Esophagus (tissue), 2 donors: ENCODE results near the gene TSPAN11. TPM values are rescaled to one million over a fixed set of nuclear protein-coding genes. Genes with fewer than 3 reads are reported as not detected.

ENCODE experiments used
- H3K27ac ChIP-seq, 2 donors: one replicate each; pipeline ENCODE4 v1.5.1; 2013; ENCODE audit warnings: low read depth in 2 of 2, mild to moderate bottlenecking in 2 of 2, inconsistent platforms in 1 of 2, low read length in 1 of 2, moderate library complexity in 1 of 2
- H3K27me3 ChIP-seq, 2 donors: one replicate each; pipeline ENCODE4 v1.6.1; 2013; ENCODE audit warnings: low read length in 2 of 2, control low read depth in 1 of 2, mild to moderate bottlenecking in 1 of 2; ENCODE audit not compliant: insufficient read depth in 2 of 2, control insufficient read depth in 1 of 2
- H3K36me3 ChIP-seq, 2 donors: one replicate each; pipeline ENCODE4 v1.6.1; 2013; ENCODE audit warnings: low read length in 1 of 2; ENCODE audit not compliant: control insufficient read depth in 2 of 2, insufficient read depth in 2 of 2
- H3K4me1 ChIP-seq, 2 donors: one replicate each; pipeline ENCODE4 v1.6.1; 2013; ENCODE audit warnings: low read length in 1 of 2; ENCODE audit not compliant: control insufficient read depth in 2 of 2, insufficient read depth in 2 of 2
- H3K4me3 ChIP-seq, 2 donors: one replicate each; pipeline ENCODE4 v1.5.1; 2013; ENCODE audit warnings: low read length in 2 of 2, mild to moderate bottlenecking in 2 of 2, low read depth in 1 of 2, moderate library complexity in 1 of 2
- H3K9me3 ChIP-seq, 2 donors: one replicate each; pipeline ENCODE4 v1.6.1; 2013; ENCODE audit warnings: mild to moderate bottlenecking in 2 of 2, low read depth in 1 of 2, low read length in 1 of 2, moderate library complexity in 1 of 2; ENCODE audit not compliant: control insufficient read depth in 2 of 2, insufficient read depth in 1 of 2
- WGBS, 2 donors: extraction: QIAGEN DNeasy Blood & Tissue Kit; methylation state at CpG; one replicate each; pipeline ENCODE4 v1.1.7; 2013; 5-methylcytosine and 5-hydroxymethylcytosine counted together
- polyA plus RNA-seq, 2 donors: library from polyadenylated mRNA; stranded (reverse); fragments of 200-250 nt; gene quantifications; one replicate each; pipeline ENCODE4 v1.2.3, GENCODE V29; 2013
- donor health status: healthy with polysubstance abuse.
- donor health status: Bipolar disorder and iron deficiency.

TSPAN11 gene, protein sequence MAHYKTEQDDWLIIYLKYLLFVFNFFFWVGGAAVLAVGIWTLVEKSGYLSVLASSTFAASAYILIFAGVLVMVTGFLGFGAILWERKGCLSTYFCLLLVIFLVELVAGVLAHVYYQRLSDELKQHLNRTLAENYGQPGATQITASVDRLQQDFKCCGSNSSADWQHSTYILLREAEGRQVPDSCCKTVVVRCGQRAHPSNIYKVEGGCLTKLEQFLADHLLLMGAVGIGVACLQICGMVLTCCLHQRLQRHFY
- polyA plus RNA-seq: under 1 TPM; 0.29 to 0.42 TPM

DNA sequence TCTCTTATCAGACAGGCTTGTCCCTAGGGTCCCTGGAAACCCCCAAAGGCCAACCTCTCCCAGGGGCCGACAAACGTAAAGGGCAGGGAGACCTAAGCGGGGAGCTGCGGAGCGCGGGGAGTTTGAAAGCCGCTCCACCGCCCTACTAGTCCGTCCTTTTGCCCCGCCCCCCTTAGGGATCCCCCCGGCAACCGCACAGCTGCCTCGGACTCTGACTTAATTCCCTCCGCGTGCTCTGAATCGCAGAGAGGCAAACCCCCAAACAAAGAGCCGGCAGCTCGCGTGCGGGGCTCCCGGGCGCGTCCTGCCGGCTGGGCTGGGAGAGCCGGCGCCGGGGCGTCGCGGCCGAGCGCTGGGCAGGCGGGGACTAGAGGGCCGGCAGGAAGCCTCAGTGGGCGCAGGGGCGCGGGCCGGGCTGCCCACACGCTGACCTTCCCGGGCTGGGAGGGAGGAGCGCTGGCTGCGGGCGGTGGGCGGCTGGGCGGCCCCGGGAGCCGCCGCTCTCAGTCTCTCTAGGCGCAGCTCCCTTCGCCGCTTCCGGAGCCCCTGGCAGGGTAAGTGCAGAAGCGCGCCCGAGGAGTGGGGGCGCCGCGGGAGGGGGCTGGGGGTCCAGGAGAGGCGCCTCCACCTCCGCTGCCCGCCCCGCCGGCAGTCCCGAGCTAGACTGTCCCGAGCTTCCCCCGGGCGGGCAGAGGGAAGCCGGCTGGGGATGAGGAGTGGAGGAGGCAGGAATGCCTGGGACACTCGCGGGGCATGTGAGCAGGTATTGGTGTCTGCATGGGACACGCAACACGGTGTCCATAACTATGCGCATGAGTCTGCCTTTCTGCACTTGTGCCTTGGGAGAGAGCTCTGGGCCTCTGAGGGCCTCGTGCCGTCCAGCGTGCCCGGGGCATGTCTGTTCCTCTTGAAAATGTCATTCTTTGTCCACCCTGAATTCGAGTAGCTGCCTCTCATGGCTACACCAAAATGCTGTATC, at the start of gene TSPAN11:
TSPAN11 (plus strand) TSS at position 506 of the 979 bp plus-strand sequence. CDS start 27,244 bp downstream, outside the sequence.
- no peaks in the 10 kb centered on the region for H3K9me3 ChIP-seq
- peaks cover 3 to 5% of the 10 kb centered on the region in 2 donors for H3K4me1 ChIP-seq
- peak within 1 kb of the TSS; percentile 32 to 40 for H3K4me3 ChIP-seq
- H3K36me3 ChIP-seq: no peaks in the 10 kb centered on the region
- H3K27me3 ChIP-seq: peaks cover 0 to 4% of the 10 kb centered on the region in 2 donors
- 10% methylated on average over 63 to 78 of the region's 78 CpGs for WGBS, 2 donors
- H3K27ac ChIP-seq: no peak within 1 kb of the TSS

DNA sequence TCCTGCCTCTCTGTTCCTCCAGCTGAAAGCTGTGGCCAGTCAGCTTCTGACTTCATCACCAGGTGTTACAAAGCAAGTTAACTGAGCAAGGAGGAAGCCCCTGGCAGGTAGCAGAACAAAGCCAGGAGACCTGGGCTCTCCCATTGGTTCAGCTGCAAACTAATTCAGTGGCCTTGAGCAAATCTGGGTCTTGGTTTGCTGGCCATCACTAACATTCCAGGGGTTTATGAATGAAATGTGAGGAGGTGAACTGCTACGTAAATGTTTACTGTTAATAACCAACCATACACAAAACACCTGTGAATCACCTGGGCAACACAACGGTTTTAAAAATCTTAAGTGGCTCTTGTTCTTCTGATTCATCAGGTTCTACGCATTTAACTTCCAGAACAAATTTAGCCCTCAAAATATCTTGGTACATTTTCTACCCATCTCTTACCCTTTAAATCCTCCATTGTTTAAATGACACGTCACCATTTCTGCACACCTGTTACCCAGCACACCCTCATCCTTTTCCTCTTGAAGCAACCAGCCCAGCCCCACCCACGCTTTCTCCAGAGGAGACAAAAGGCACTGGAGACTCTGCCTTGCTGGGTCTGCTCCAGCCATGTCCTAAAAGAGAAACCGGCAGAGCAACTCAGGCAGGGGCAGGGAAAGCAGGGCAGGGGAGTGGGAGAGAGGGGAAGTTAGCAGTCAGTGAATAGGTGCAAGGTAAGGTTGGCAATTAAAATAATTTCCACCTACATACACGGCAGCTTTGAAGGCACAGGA, 49.3 kb upstream of the TSPAN11 start:
- 49 to 53% methylated on average over 7 of the region's 7 CpGs for WGBS, 2 donors
- Histone ChIP-seq H3K27me3 (no peaks in the 10 kb centered on the region), H3K9me3 (no peaks in the 10 kb centered on the region), H3K27ac (no peak overlapping the region), H3K36me3 (no peaks in the 10 kb centered on the region), H3K4me1 (peaks cover 0 to 7% of the 10 kb centered on the region in 2 donors), H3K4me3 (no peak overlapping the region)

DNA sequence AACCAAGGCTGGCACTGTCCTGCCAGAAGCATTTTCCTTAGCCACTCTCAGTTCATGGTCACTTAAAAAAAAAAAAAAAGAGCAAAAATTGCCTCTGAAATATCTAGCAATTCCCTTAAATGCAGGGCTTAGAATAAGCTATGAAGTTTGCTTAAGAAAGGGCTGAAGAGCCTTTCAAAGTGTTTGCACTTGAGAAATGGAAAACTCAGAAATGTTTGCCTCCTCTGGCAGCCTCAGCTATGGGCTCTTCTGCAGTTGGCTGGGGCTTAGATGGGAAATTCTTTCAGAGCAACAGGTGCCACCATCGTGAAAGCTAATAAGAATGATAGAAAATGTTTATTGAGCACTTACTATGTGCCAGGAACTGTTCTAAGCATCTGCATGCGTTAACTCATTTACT, 48.5 kb upstream of the TSPAN11 start:
- no peaks in the 10 kb centered on the region for H3K9me3 ChIP-seq
- H3K27me3 ChIP-seq: no peaks in the 10 kb centered on the region
- WGBS, 2 donors: 74 to 80% methylated on average over 2 of the region's 2 CpGs
- H3K4me1 ChIP-seq: peaks cover 0 to 7% of the 10 kb centered on the region in 2 donors
- no peaks in the 10 kb centered on the region for H3K36me3 ChIP-seq
- no peak overlapping the region for H3K4me3 ChIP-seq
- no peak overlapping the region for H3K27ac ChIP-seq

DNA sequence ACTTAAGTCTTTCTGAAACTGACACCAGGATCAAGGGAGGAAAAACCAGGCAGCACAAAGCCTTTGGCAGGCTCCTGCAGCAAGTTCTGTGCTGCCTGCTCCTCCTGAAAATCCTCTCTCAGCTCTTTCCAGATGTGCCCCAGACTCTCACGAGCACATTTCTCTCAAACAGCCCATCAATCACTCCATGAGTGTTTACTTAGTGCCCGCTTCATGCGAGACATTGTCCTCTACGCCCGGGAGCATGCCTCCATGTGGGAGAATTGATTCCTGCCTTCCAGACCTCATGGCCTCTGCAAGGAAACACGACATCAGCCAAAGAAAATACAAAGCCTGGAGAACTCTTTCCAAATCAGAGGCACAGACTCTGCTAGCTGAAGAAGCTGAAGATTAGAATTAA, 46.5 kb upstream of the TSPAN11 start:
- H3K9me3 ChIP-seq: no peaks in the 10 kb centered on the region
- no peaks in the 10 kb centered on the region for H3K36me3 ChIP-seq
- no peaks in the 10 kb centered on the region for H3K27me3 ChIP-seq
- peaks cover 0 to 7% of the 10 kb centered on the region in 2 donors for H3K4me1 ChIP-seq
- no peak overlapping the region for H3K4me3 ChIP-seq
- H3K27ac ChIP-seq: no peak overlapping the region
- 7 to 11% methylated on average over 6 of the region's 6 CpGs for WGBS, 2 donors

DNA sequence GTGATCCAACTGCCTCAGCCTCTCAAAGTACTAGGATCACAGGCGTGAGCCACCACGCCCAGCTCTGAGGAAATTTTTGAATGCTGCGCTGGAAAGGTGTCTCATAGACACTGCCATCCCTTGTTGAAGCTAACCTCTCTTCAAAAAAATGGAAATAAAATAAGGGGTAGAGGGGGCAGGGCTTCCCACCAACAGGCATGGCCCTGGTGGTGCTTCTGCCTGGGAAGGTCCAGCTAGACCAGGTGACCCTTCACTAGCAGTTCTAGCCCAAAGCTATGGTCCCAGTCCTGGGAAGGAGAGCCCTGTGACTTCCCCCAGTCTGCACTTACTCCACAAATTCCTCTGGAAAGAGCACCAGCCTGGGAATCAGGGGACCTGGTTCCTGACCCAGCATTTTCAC, 45.7 kb upstream of the TSPAN11 start:
- Histone ChIP-seq H3K27ac (no peak overlapping the region), H3K27me3 (no peaks in the 10 kb centered on the region), H3K9me3 (peaks cover 0 to 3% of the 10 kb centered on the region in 2 donors), H3K4me1 (peaks cover 0 to 7% of the 10 kb centered on the region in 2 donors), H3K4me3 (no peak overlapping the region), H3K36me3 (no peaks in the 10 kb centered on the region)
- WGBS, 2 donors: 93 to 98% methylated on average over 3 of the region's 3 CpGs

DNA sequence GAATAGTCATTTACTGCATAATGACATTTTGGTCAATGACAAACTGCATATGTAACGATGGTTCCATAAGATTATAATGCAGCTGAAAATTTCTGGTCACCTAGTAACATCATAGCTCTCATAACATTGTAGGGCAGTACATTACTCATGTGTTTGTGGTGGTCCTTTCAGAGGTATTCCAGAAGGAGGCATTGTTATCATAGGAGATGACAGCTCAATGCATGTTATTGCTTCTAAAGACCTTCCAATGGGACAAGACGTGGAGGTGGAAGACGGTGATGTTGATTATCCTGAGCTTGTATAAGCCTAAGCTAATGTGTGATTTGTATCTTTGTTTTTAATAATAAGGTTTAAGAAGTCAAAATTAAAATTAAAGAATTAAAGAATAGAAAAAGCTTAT, 43.8 kb upstream of the TSPAN11 start:
- H3K36me3 ChIP-seq: no peaks in the 10 kb centered on the region
- H3K27ac ChIP-seq: no peak overlapping the region
- WGBS, 2 donors: 74 to 81% methylated on average over 3 of the region's 3 CpGs
- H3K9me3 ChIP-seq: peaks cover 0 to 3% of the 10 kb centered on the region in 2 donors
- H3K27me3 ChIP-seq: no peaks in the 10 kb centered on the region
- peaks cover 0 to 4% of the 10 kb centered on the region in 2 donors for H3K4me1 ChIP-seq
- H3K4me3 ChIP-seq: no peak overlapping the region

DNA sequence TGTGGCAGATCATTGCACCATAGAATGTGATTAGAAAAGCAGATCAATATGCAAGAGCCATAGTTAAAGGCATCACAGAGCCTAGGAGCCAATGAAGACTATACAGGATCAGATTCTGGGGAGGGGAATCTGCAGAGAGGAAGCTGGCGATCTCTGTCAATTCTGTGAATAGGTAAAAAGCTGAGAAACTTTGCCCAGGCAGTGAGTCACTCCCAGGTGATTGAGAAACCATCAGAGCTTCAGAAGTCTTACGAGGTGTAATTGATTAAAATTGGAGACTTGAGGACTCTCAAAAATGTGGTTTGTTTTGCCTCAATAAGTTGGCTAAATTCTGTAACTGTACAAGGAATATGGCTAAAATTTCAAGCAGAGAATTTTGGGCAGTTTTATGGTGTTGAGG, 41.7 kb upstream of the TSPAN11 start:
- H3K36me3 ChIP-seq: no peaks in the 10 kb centered on the region
- H3K9me3 ChIP-seq: peaks cover 0 to 3% of the 10 kb centered on the region in 2 donors
- peaks cover 0 to 2% of the 10 kb centered on the region in 2 donors for H3K4me1 ChIP-seq
- H3K27me3 ChIP-seq: no peaks in the 10 kb centered on the region
- H3K27ac ChIP-seq: no peak overlapping the region
- 59 to 73% methylated on average over 2 of the region's 2 CpGs for WGBS, 2 donors
- no peak overlapping the region for H3K4me3 ChIP-seq

DNA sequence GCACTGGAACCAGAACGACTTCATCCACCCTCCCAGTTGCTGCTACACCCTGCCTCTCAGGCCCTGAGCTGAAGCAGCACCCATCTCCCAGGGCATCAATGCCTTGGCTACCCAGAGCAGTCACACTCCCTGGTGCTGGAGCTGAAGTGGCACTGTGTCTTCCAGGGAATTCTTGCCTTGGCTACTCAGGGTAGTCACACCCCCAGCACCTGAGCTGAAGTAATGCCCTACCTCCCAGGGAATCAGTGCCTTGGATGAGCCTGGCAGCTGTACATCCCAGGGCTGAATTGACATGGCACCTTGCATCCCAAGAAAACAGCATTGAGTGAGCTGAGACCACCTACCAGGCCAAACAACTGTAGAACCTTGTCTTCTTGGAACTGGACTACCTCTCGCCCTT, 41.2 kb upstream of the TSPAN11 start:
- Histone ChIP-seq H3K4me1 (no peaks in the 10 kb centered on the region), H3K4me3 (no peak overlapping the region)
- WGBS, 2 donors: 71 to 76% methylated on average over 2 of the region's 2 CpGs

DNA sequence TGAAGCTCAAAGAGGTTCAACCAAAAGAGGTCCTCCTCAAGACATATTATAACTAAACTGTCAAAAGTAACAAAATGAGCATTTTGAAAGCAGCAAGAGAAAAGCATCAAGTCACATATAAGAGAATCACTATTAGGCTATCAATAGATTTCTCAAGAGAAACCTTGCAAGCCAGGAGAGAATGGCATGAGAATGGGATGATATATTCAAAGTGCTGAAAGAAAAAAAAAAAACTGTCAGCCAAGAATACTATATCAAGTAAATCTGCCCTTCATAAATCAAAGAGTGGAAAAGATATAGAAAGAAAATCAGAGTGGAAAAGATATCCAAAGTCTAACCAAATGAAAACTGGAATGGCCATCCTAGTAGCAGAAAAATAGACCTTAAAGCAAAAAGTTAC, 39.3 kb upstream of the TSPAN11 start:
- Histone ChIP-seq H3K36me3 (no peaks in the 10 kb centered on the region), H3K27ac (no peak overlapping the region), H3K4me1 (no peaks in the 10 kb centered on the region), H3K9me3 (peaks cover 0 to 3% of the 10 kb centered on the region in 2 donors), H3K27me3 (no peaks in the 10 kb centered on the region), H3K4me3 (no peak overlapping the region)

More for the DNA sequence above, 41.2 kb upstream of the TSPAN11 start:
- H3K9me3 ChIP-seq: peaks cover 0 to 3% of the 10 kb centered on the region in 2 donors
- H3K27ac ChIP-seq: no peak overlapping the region
- no peaks in the 10 kb centered on the region for H3K27me3 ChIP-seq
- no peaks in the 10 kb centered on the region for H3K36me3 ChIP-seq
